ENCODE measurements around the gene HAGHL. TPM values are rescaled to one million over a fixed set of nuclear protein-coding genes. Genes with fewer than 3 reads are reported as not detected.

Gene HAGHL
- total RNA-seq, 1 experiment from 2014 or later, result 74.8 TPM

- Histone ChIP-seq H3K36me3 (ENCODE audit: control insufficient read depth in 1 of 2, insufficient read depth in 2 of 2, low read length in 2 of 2) (peaks cover 0 to 33% of the 10 kb centered on the region in 2 experiments; a peak in 2 of 4 replicates), H3K9me2 (ENCODE audit: insufficient read depth) (no peaks in the 10 kb centered on the region), H3K27ac (ENCODE audit: low read depth, low read length) (peak within 1 kb of the TSS; percentile 98), H3K4me3 (replicated peaks in 1 of 2; ENCODE audit: low read depth in 1 of 2, low read length in 2 of 2) (peak within 1 kb of the TSS; percentile 71 to 90), H3K4me1 (ENCODE audit: control insufficient read depth in 1 of 2, insufficient read depth in 2 of 2, low read length in 2 of 2) (peaks cover 17 to 58% of the 10 kb centered on the region in 2 experiments), H3K9ac (ENCODE audit: low read length) (peak within 1 kb of the TSS; percentile 92), H2AFZ (ENCODE audit: low read depth, low read length, poor library complexity, severe bottlenecking) (no peak within 1 kb of the TSS), H3K9me3 (ENCODE audit: control insufficient read depth in 1 of 2, insufficient read depth in 1 of 2, low read depth in 1 of 2, low read length in 2 of 2) (no peaks in the 10 kb centered on the region), H3K27me3 (ENCODE audit: insufficient read depth, low read length) (no peaks in the 10 kb centered on the region), H3K79me2 (ENCODE audit: insufficient read depth, low read length) (peaks cover 48% of the 10 kb centered on the region), H3K4me2 (ENCODE audit: low read length) (peak within 1 kb of the TSS; percentile 97), H4K20me1 (ENCODE audit: insufficient read depth) (no peaks in the 10 kb centered on the region)
- intact Hi-C loops (cut with micrococcal nuclease), result no loop called here
- ChIA-PET RAD21 (ENCODE audit: low non-redundant PET in 1 of 2, low total read pairs in 2 of 2, uncharacterized antibody in 2 of 2, unreplicated experiment in 2 of 2) (no interaction called here), CTCF (interaction anchor here (1.2 kb wide), 1 partner anchor 32 kb away, joined by 3 read pairs; no protein-coding TSS in a partner anchor), POLR2A (interaction anchor here (0.7 kb wide), 1 partner anchor 11 kb away, joined by 3 read pairs; no protein-coding TSS in a partner anchor)
- peak; percentile 89 for DNase-seq (ENCODE audit: low read depth, low spot score)
- no TSS peak for BruUV-seq (replicated peaks)
- peak; percentile 70 for ATAC-seq
- TF ChIP-seq POLR2A (IDR thresholded peaks at IDR 0.05; ENCODE audit: borderline replicate concordance, extremely low read depth, insufficient read depth, insufficient read length) (peak; percentile 93), CEBPB (IDR thresholded peaks at IDR 0.05; ENCODE audit: low read depth) (no peak), SIN3A (IDR thresholded peaks at IDR 0.05; ENCODE audit: low read depth) (no peak), YY1 (IDR thresholded peaks at IDR 0.05; ENCODE audit: extremely low read depth, insufficient replicate concordance, low read depth, low read length) (peak; percentile 91), CBX3 (IDR thresholded peaks at IDR 0.05; ENCODE audit: low read depth) (no peak), TCF7L2 (IDR thresholded peaks at IDR 0.05; ENCODE audit: borderline replicate concordance, extremely low read depth, insufficient read depth, insufficient read length) (no peak), RAD21 (IDR thresholded peaks at IDR 0.05; ENCODE audit: low read depth) (no peak), POLR2AphosphoS5 (IDR thresholded peaks at IDR 0.05; ENCODE audit: low read depth, low read length) (peak; percentile 91), FOSL1 (IDR thresholded peaks at IDR 0.05; ENCODE audit: low read depth) (no peak), REST (IDR thresholded peaks at IDR 0.05; ENCODE audit: low read depth) (no peak), EZH2phosphoT487 (IDR thresholded peaks at IDR 0.05; ENCODE audit: borderline replicate concordance) (no peak), EGR1 (IDR thresholded peaks at IDR 0.05; ENCODE audit: low read depth) (no peak), JUND (IDR thresholded peaks at IDR 0.05) (no peak), ZNF274 (IDR thresholded peaks at IDR 0.05; ENCODE audit: low read depth, low read length) (no peak), ZFX (IDR thresholded peaks at IDR 0.05) (peak; percentile 90), CTCF (IDR thresholded peaks at IDR 0.05 in 2 of 3, conservative IDR thresholded peaks at IDR 0.05 in 1 of 3; ENCODE audit: borderline replicate concordance in 1 of 3, insufficient read depth in 1 of 3, low read depth in 2 of 3, low read length in 2 of 3) (no peak)
- TF ChIP-seq, protein P1, sequence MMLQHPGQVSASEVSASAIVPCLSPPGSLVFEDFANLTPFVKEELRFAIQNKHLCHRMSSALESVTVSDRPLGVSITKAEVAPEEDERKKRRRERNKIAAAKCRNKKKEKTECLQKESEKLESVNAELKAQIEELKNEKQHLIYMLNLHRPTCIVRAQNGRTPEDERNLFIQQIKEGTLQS (IDR thresholded peaks at IDR 0.05), result no peak
- TF ChIP-seq, protein P2, sequence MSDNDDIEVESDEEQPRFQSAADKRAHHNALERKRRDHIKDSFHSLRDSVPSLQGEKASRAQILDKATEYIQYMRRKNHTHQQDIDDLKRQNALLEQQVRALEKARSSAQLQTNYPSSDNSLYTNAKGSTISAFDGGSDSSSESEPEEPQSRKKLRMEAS (IDR thresholded peaks at IDR 0.05), result no peak
- TF ChIP-seq, protein P3, sequence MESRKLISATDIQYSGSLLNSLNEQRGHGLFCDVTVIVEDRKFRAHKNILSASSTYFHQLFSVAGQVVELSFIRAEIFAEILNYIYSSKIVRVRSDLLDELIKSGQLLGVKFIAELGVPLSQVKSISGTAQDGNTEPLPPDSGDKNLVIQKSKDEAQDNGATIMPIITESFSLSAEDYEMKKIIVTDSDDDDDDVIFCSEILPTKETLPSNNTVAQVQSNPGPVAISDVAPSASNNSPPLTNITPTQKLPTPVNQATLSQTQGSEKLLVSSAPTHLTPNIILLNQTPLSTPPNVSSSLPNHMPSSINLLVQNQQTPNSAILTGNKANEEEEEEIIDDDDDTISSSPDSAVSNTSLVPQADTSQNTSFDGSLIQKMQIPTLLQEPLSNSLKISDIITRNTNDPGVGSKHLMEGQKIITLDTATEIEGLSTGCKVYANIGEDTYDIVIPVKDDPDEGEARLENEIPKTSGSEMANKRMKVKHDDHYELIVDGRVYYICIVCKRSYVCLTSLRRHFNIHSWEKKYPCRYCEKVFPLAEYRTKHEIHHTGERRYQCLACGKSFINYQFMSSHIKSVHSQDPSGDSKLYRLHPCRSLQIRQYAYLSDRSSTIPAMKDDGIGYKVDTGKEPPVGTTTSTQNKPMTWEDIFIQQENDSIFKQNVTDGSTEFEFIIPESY (IDR thresholded peaks at IDR 0.05; ENCODE audit: extremely low read depth, insufficient replicate concordance, low read length), result no peak
Observed at GRCh38 chr16:684071-684794, 42.7 kb upstream of the HAGHL start, which contains the start of gene JMJD8. JMJD8 (minus strand) TSS chr16:684334; CDS start chr16:684319, 15 bp downstream.
